Chondrocyte (in vitro differentiated cells): ENCODE data around the gene TACSTD2. TPM values are rescaled to one million over a fixed set of nuclear protein-coding genes. Genes with fewer than 3 reads are reported as not detected.
"Not testable (repeated sequence)": the region's sequence is repeated elsewhere in the genome, so short reads cannot be mapped to it uniquely, and the experiment has no call there.

ENCODE experiments used
- DNase-seq: peaks from one replicate; pipeline ENCODE4 v3.0.0; 2021; ENCODE audit warnings: mixed read lengths, low spot score
- H3K27ac Mint-ChIP-seq: one replicate; pipeline ENCODE4 v1.8.0; 2021; ENCODE audit warnings: mild to moderate bottlenecking, moderate library complexity, mixed read lengths; ENCODE audit not compliant: unreplicated experiment
- H3K27me3 Mint-ChIP-seq: 2 replicates; pipeline ENCODE4 v1.8.0; 2021; ENCODE audit warnings: low read depth, mixed read lengths
- H3K36me3 Mint-ChIP-seq: 2 replicates; pipeline ENCODE4 v1.8.0; 2021; ENCODE audit warnings: low read depth, mixed read lengths
- H3K4me1 Mint-ChIP-seq: 2 replicates; pipeline ENCODE4 v1.8.0; 2021; ENCODE audit warnings: low read depth, mild to moderate bottlenecking, mixed read lengths
- H3K4me3 Mint-ChIP-seq: one replicate; pipeline ENCODE4 v1.8.0; 2021; ENCODE audit warnings: mild to moderate bottlenecking, moderate library complexity, mixed read lengths; ENCODE audit not compliant: unreplicated experiment
- H3K9me3 Mint-ChIP-seq: 2 replicates; pipeline ENCODE4 v1.8.0; 2021; ENCODE audit warnings: low read depth, mixed read lengths
- total RNA-seq: library from RNA; stranded (reverse); gene quantifications from 3 replicates; pipeline ENCODE4 v1.2.1, GENCODE V29; 2021
- TF ChIP-seq, protein P1 (sequence below): fragments of 200-600 bp; sonication (generic); IDR thresholded peaks from 2 replicates; pipeline ENCODE4 v1.5.0; 2021; ENCODE audit warnings: antibody characterized with exemption, mild to moderate bottlenecking, moderate library complexity

TACSTD2 gene
- total RNA-seq, 1 donor from 2014 or later: 0.30 TPM

DNA sequence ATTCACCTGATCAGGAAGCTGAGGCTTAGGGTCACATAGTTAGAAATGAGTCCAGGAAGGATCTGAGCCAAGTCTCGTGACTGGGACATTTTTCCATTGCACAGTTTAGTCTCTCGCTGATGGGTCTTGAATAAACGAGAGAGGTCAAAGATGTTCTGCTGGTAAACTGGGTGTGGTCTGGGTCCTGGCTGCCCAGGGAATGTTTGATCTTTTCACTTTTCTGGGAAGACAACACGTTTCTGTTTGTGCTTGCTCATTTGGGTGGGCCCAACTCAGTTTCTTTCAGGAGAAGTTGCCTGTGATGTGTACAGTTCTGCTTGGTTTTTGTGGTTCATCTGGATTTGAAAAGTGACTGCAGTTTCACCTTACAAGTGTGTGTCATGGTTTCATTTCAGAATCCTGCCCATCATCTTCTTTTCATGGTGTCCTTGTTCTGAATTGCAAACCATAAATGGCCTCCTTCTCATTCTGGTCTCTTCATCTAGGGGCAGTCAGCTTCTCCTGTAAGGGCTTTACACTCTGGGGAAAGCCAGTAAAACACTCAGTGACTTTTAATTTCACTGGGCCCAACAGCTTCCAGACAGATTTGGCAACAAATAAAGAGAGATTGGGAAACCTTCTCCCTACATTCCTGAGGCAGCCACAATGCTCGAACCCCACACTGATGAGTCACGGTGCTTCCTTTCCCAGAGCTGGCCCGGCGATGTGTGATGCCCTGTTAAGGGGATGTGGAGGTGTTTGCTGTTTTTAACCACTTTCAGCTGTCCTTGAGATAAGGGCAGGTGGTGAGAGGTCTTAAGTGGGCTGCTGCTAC lies 7.2 kb upstream of the TACSTD2 start:
- TF ChIP-seq, protein P1, sequence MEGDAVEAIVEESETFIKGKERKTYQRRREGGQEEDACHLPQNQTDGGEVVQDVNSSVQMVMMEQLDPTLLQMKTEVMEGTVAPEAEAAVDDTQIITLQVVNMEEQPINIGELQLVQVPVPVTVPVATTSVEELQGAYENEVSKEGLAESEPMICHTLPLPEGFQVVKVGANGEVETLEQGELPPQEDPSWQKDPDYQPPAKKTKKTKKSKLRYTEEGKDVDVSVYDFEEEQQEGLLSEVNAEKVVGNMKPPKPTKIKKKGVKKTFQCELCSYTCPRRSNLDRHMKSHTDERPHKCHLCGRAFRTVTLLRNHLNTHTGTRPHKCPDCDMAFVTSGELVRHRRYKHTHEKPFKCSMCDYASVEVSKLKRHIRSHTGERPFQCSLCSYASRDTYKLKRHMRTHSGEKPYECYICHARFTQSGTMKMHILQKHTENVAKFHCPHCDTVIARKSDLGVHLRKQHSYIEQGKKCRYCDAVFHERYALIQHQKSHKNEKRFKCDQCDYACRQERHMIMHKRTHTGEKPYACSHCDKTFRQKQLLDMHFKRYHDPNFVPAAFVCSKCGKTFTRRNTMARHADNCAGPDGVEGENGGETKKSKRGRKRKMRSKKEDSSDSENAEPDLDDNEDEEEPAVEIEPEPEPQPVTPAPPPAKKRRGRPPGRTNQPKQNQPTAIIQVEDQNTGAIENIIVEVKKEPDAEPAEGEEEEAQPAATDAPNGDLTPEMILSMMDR: no peak
- H3K36me3 Mint-ChIP-seq: no peaks in the 10 kb centered on the region
- no peak overlapping the region for H3K4me3 Mint-ChIP-seq
- H3K27ac Mint-ChIP-seq: peak overlapping the region; percentile 93
- no peak for DNase-seq
- H3K4me1 Mint-ChIP-seq: peaks cover 40% of the 10 kb centered on the region
- no peaks in the 10 kb centered on the region for H3K27me3 Mint-ChIP-seq
- H3K9me3 Mint-ChIP-seq: no peaks in the 10 kb centered on the region

- no peak overlapping the region for H3K4me3 Mint-ChIP-seq
- TF ChIP-seq, protein P1: no peak
- no peaks in the 10 kb centered on the region for H3K36me3 Mint-ChIP-seq
- no peaks in the 10 kb centered on the region for H3K9me3 Mint-ChIP-seq
- H3K27me3 Mint-ChIP-seq: no peaks in the 10 kb centered on the region
- no peak for DNase-seq
- peak overlapping the region; percentile 57 for H3K27ac Mint-ChIP-seq
- H3K4me1 Mint-ChIP-seq: peaks cover 40% of the 10 kb centered on the region
These were observed 6.4 kb upstream of the TACSTD2 start for GRCh38 chr1:58583496-58583895.

GRCh38 chr1:58582143-58582542 lies 5.1 kb upstream of the TACSTD2 start:
- H3K27me3 Mint-ChIP-seq, H3K9me3 Mint-ChIP-seq, H3K4me3 Mint-ChIP-seq, DNase-seq, H3K27ac Mint-ChIP-seq, H3K36me3 Mint-ChIP-seq: not testable (repeated sequence)
- H3K4me1 Mint-ChIP-seq: peaks cover 48% of the 10 kb centered on the region

DNA sequence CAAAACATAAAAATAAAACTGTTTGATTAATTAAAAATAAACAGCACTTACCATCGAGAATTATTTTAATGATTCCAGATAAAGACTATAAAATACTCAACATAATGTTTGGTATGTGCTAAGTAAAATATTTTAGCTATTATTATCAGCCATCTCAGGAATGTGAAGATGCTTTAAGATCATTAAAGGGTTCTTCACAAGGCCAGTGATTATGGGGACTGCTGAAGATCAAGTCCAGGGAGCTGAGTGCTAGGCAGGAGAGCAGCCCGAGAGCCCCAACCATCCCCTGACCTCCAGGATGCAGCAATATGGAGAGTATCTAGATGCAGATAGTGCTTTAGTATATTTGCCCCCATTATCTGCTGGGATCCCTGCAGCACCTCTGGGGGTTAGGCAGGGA lies 4.6 kb upstream of the TACSTD2 start:
- no peaks in the 10 kb centered on the region for H3K36me3 Mint-ChIP-seq
- peaks cover 45% of the 10 kb centered on the region for H3K4me1 Mint-ChIP-seq
- H3K27me3 Mint-ChIP-seq: peaks cover 6% of the 10 kb centered on the region
- TF ChIP-seq, protein P1: no peak
- no peak for DNase-seq
- no peak overlapping the region for H3K27ac Mint-ChIP-seq
- H3K4me3 Mint-ChIP-seq: no peak overlapping the region
- H3K9me3 Mint-ChIP-seq: no peaks in the 10 kb centered on the region

DNA sequence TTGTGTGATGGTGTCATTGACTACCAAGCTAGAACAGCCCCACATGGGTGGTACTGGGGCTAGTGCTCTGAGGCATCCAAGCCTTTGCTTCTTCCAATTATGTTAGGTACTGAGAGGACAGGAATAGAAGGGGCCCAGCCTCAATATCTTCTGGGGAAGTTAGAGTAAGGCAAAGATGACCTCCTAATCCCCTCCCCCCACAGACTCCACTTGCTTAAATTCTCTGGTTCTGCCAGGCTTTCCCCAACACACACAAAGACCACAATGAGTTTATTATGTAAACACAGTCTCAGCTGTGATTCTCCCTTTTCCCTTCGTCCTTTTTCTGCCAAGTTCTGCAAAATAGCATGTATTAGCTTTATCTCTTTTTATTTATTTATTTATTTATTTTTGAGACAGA lies 3.1 kb upstream of the TACSTD2 start:
- TF ChIP-seq, protein P1: no peak
- Mint-ChIP-seq H3K27ac (no peak overlapping the region), H3K9me3 (no peaks in the 10 kb centered on the region), H3K4me3 (no peak overlapping the region), H3K27me3 (peaks cover 12% of the 10 kb centered on the region), H3K36me3 (peaks cover 2% of the 10 kb centered on the region), H3K4me1 (peaks cover 32% of the 10 kb centered on the region)
- no peak for DNase-seq

GRCh38 chr1:58577654-58578030 lies 590 bp upstream of the TACSTD2 start:
- Mint-ChIP-seq H3K9me3 (no peaks in the 10 kb centered on the region), H3K27me3 (peaks cover 29% of the 10 kb centered on the region), H3K4me3 (no peak overlapping the region), H3K36me3 (peaks cover 2% of the 10 kb centered on the region), H3K27ac (no peak overlapping the region), H3K4me1 (peaks cover 12% of the 10 kb centered on the region)
- DNase-seq: no peak
- TF ChIP-seq, protein P1: no peak
